Coronary artery (tissue), 2 donors: ENCODE measurements around the gene FAM151A.

Experiments used
- DNase-seq: peaks from one replicate; pipeline ENCODE4 v3.0.0-alpha.2; 2017; ENCODE audit warnings: low spot score
- H3K27ac ChIP-seq, 2 donors: fragments of 200-600 bp; sonication (generic); one replicate each; pipeline ENCODE4 v1.5.1; 2016 to 2019
- H3K4me3 ChIP-seq: fragments of 200-600 bp; sonication (generic); 2 replicates; pipeline ENCODE4 v1.5.1; 2016; ENCODE audit warnings: mild to moderate bottlenecking, moderate library complexity
- CTCF ChIP-seq: fragments of 200-600 bp; sonication (generic); IDR thresholded peaks from one replicate; pipeline ENCODE4 v1.5.1; 2019; ENCODE audit warnings: antibody characterized with exemption

FAM151A gene

GRCh38 chr1:54627196-54627595 is 3.9 kb upstream of the FAM151A start:
- no peak overlapping the region for H3K4me3 ChIP-seq
- no peak for TF ChIP-seq CTCF
- DNase-seq: no peak
- H3K27ac ChIP-seq: no peak overlapping the region

GRCh38 chr1:54624466-54625464 is 1.4 kb upstream of the FAM151A start:
- H3K4me3 ChIP-seq: no peak overlapping the region
- no peak overlapping the region for H3K27ac ChIP-seq
- peak; percentile 59 for DNase-seq
- no peak for TF ChIP-seq CTCF

- no peak overlapping the region for H3K4me3 ChIP-seq
- H3K27ac ChIP-seq: no peak overlapping the region
- TF ChIP-seq CTCF: no peak
- DNase-seq: peak; percentile 26
Measured at GRCh38 chr1:54619749-54620148, 3.6 kb downstream of the FAM151A start.

- TF ChIP-seq CTCF: no peak
- peak; percentile 64 for DNase-seq
Measured at GRCh38 chr1:54615531-54616279, 7.6 kb downstream of the FAM151A start.

GRCh38 chr1:54614563-54614962 is 8.8 kb downstream of the FAM151A start:
- no peak for TF ChIP-seq CTCF
- no peak overlapping the region for H3K27ac ChIP-seq
- no peak overlapping the region for H3K4me3 ChIP-seq
- peak; percentile 63 for DNase-seq

More at GRCh38 chr1:54615531-54616279, 7.6 kb downstream of the FAM151A start:
- no peak overlapping the region for H3K27ac ChIP-seq
- H3K4me3 ChIP-seq: no peak overlapping the region

GRCh38 chr1:54614024-54614423 is 9.3 kb downstream of the FAM151A start:
- no peak overlapping the region for H3K27ac ChIP-seq
- DNase-seq: peak; percentile 12
- H3K4me3 ChIP-seq: no peak overlapping the region
- TF ChIP-seq CTCF: no peak
